HEK293 (cell line): ENCODE measurements around the gene RPL22.

ENCODE experiments used
- CTCF ChIA-PET: fragments of 350-600 bp; formaldehyde crosslinking; extraction: SDS; loops from one replicate; lab custom pipeline; 2021; ENCODE audit warnings: antibody characterized with exemption; lab: Yijun Ruan, JAX
- POLR2A ChIA-PET: fragments of 300-600 bp; formaldehyde crosslinking; extraction: SDS; loops from one replicate; lab custom pipeline; 2020; ENCODE audit warnings: antibody characterized with exemption, inconsistent platforms; lab: Yijun Ruan, JAX
- H3K27ac ChIP-seq: fragments of 200-500 bp; sonication (Bioruptor generic); 2 replicates; pipeline ENCODE4 v1.5.1; 2014; ENCODE audit warnings: low read depth, low read length, control low read depth, inconsistent platforms; ENCODE audit errors: extremely low read depth
- H3K36me3 ChIP-seq, 2 experiments: fragments of 200-500 bp in 1 of 2; sonication (Bioruptor generic) in 1 of 2; 1 replicate in 1 of 2; 2 replicates in 1 of 2; pipeline ENCODE4 v1.5.1; 2014 to 2017; ENCODE audit warnings: inconsistent platforms in 2 of 2, low read length in 2 of 2; ENCODE audit not compliant: control insufficient read depth in 2 of 2, insufficient read depth in 1 of 2
- H3K4me1 ChIP-seq: fragments of 200-500 bp; sonication (Bioruptor generic); 2 replicates; pipeline ENCODE4 v1.5.1; 2014; ENCODE audit warnings: mild to moderate bottlenecking, low read length, inconsistent platforms; ENCODE audit not compliant: control insufficient read depth, insufficient read depth
- H3K4me3 ChIP-seq: 2 replicates; pipeline ENCODE4 v1.5.1; 2011; ENCODE audit warnings: low read depth, mild to moderate bottlenecking, control low read depth, low read length, moderate library complexity
- H3K9me3 ChIP-seq: fragments of 200-500 bp; sonication (Bioruptor generic); 2 replicates; pipeline ENCODE4 v1.5.1; 2014; ENCODE audit warnings: low read depth, low read length, inconsistent platforms; ENCODE audit not compliant: control insufficient read depth, insufficient read depth
- BCL6B ChIP-seq: fragments of 450-650 bp; formaldehyde crosslinking; IDR thresholded peaks from 2 replicates; pipeline ENCODE4 v1.5.1; 2017; ENCODE audit warnings: missing biosample characterization, missing genetic modification characterization
- FEZF1 ChIP-seq: fragments of 450-650 bp; formaldehyde crosslinking; IDR thresholded peaks from 2 replicates; pipeline ENCODE4 v1.5.1; 2016; ENCODE audit warnings: missing biosample characterization, missing genetic modification characterization
- GLI4 ChIP-seq: fragments of 450-650 bp; formaldehyde crosslinking; IDR thresholded peaks from 2 replicates; pipeline ENCODE4 v1.5.1; 2016; ENCODE audit warnings: missing biosample characterization, missing genetic modification characterization
- HOXD13 ChIP-seq: sonication (generic); formaldehyde crosslinking; IDR thresholded peaks from 2 replicates; pipeline ENCODE4 v1.8.0; 2022; ENCODE audit warnings: missing genetic modification reagents, borderline replicate concordance
- PATZ1 ChIP-seq: fragments of 450-650 bp; formaldehyde crosslinking; IDR thresholded peaks from 2 replicates; pipeline ENCODE4 v1.5.1; 2016; ENCODE audit warnings: missing biosample characterization, missing genetic modification characterization
- PBX3 ChIP-seq: sonication (generic); formaldehyde crosslinking; IDR thresholded peaks from 2 replicates; pipeline ENCODE4 v1.8.1; 2022; ENCODE audit warnings: mild to moderate bottlenecking, moderate library complexity, missing genetic modification reagents
- YY1 ChIP-seq: fragments of 450-650 bp; formaldehyde crosslinking; IDR thresholded peaks from 2 replicates; pipeline ENCODE4 v1.5.1; 2018; ENCODE audit warnings: missing biosample characterization, missing genetic modification characterization
- YY2 ChIP-seq: fragments of 450-650 bp; formaldehyde crosslinking; IDR thresholded peaks from 2 replicates; pipeline ENCODE4 v1.5.1; 2016; ENCODE audit warnings: missing biosample characterization, missing genetic modification characterization
- ZBTB21 ChIP-seq: fragments of 450-650 bp; formaldehyde crosslinking; IDR thresholded peaks from 2 replicates; pipeline ENCODE4 v1.5.1; 2017; ENCODE audit warnings: missing biosample characterization, missing genetic modification characterization
- ZBTB44 ChIP-seq: fragments of 450-650 bp; IDR thresholded peaks from 2 replicates; pipeline ENCODE4 v1.5.1; 2018; ENCODE audit warnings: missing biosample characterization, mild to moderate bottlenecking, missing genetic modification characterization
- ZBTB8A ChIP-seq: fragments of 450-650 bp; formaldehyde crosslinking; IDR thresholded peaks from 2 replicates; pipeline ENCODE4 v1.5.1; 2016; ENCODE audit warnings: missing biosample characterization, missing genetic modification characterization
- ZFHX2 ChIP-seq: fragments of 450-650 bp; formaldehyde crosslinking; conservative IDR thresholded peaks from 2 replicates; pipeline ENCODE4 v1.5.1; 2016; ENCODE audit warnings: missing biosample characterization, missing genetic modification characterization
- ZFP3 ChIP-seq: fragments of 450-650 bp; formaldehyde crosslinking; IDR thresholded peaks from 2 replicates; pipeline ENCODE4 v1.5.1; 2016; ENCODE audit warnings: low read depth, missing biosample characterization, missing genetic modification characterization
- ZNF146 ChIP-seq: fragments of 450-650 bp; formaldehyde crosslinking; IDR thresholded peaks from 2 replicates; pipeline ENCODE4 v1.5.1; 2016; ENCODE audit warnings: missing biosample characterization, missing genetic modification characterization
- ZNF157 ChIP-seq: fragments of 450-650 bp; formaldehyde crosslinking; IDR thresholded peaks from 2 replicates; pipeline ENCODE4 v1.5.1; 2016; ENCODE audit warnings: missing biosample characterization, missing genetic modification characterization
- ZNF2 ChIP-seq: fragments of 450-650 bp; formaldehyde crosslinking; IDR thresholded peaks from 2 replicates; pipeline ENCODE4 v1.5.1; 2016; ENCODE audit warnings: missing biosample characterization, missing genetic modification characterization
- ZNF341 ChIP-seq: fragments of 450-650 bp; formaldehyde crosslinking; IDR thresholded peaks from 2 replicates; pipeline ENCODE4; 2016; ENCODE audit warnings: low read depth, missing biosample characterization, missing genetic modification characterization
- ZNF416 ChIP-seq: fragments of 450-650 bp; formaldehyde crosslinking; IDR thresholded peaks from 2 replicates; pipeline ENCODE4 v1.5.1; 2016; ENCODE audit warnings: missing biosample characterization, missing genetic modification characterization
- ZNF514 ChIP-seq: fragments of 450-650 bp; formaldehyde crosslinking; IDR thresholded peaks from 2 replicates; pipeline ENCODE4 v1.5.1; 2016; ENCODE audit warnings: missing biosample characterization, missing genetic modification characterization
- ZNF560 ChIP-seq: fragments of 450-650 bp; formaldehyde crosslinking; IDR thresholded peaks from 2 replicates; pipeline ENCODE4 v1.5.1; 2017; ENCODE audit warnings: missing biosample characterization, missing genetic modification characterization, borderline replicate concordance
- ZNF645 ChIP-seq: fragments of 450-650 bp; formaldehyde crosslinking; IDR thresholded peaks from 2 replicates; pipeline ENCODE4; 2016; ENCODE audit warnings: missing biosample characterization, missing genetic modification characterization
- ZNF658 ChIP-seq: fragments of 450-650 bp; formaldehyde crosslinking; IDR thresholded peaks from 2 replicates; pipeline ENCODE4; 2016; ENCODE audit warnings: missing biosample characterization, missing genetic modification characterization
- ZNF704 ChIP-seq: fragments of 450-650 bp; formaldehyde crosslinking; IDR thresholded peaks from 2 replicates; pipeline ENCODE4 v1.5.1; 2016; ENCODE audit warnings: missing biosample characterization, missing genetic modification characterization
- ZNF707 ChIP-seq: fragments of 450-650 bp; formaldehyde crosslinking; IDR thresholded peaks from 2 replicates; pipeline ENCODE4 v1.5.1; 2016; ENCODE audit warnings: missing biosample characterization, missing genetic modification characterization
- ZNF792 ChIP-seq: fragments of 450-650 bp; formaldehyde crosslinking; IDR thresholded peaks from 2 replicates; pipeline ENCODE4 v1.5.1; 2016; ENCODE audit warnings: missing biosample characterization, missing genetic modification characterization
- ZNF830 ChIP-seq: fragments of 450-650 bp; IDR thresholded peaks from 2 replicates; pipeline ENCODE4 v1.5.0; 2018; ENCODE audit warnings: missing biosample characterization, missing genetic modification characterization, low read depth, mild to moderate bottlenecking, moderate library complexity
- ZSCAN4 ChIP-seq: fragments of 450-650 bp; formaldehyde crosslinking; IDR thresholded peaks from 2 replicates; pipeline ENCODE4 v1.5.1; 2017; ENCODE audit warnings: missing biosample characterization, missing genetic modification characterization

RPL22 gene

GRCh38 chr1:6175411-6175828 is 24.0 kb downstream of the RPL22 start (continued):
- no peak for TF ChIP-seq ZSCAN4 (tag by site-specific recombination)
- TF ChIP-seq ZNF645 (tag by site-specific recombination), result no peak
- no peak for TF ChIP-seq ZNF704 (tag by site-specific recombination)
- TF ChIP-seq PBX3 (CRISPR knock-in tag), result no peak
- TF ChIP-seq ZNF830 (tag by site-specific recombination), result no peak
- no peak for TF ChIP-seq HOXD13 (CRISPR knock-in tag)
- TF ChIP-seq PATZ1 (tag by site-specific recombination), result no peak
- TF ChIP-seq ZNF341 (tag by site-specific recombination), result no peak
- no peak for TF ChIP-seq GLI4 (tag by site-specific recombination)
- TF ChIP-seq ZBTB21 (tag by site-specific recombination), result no peak
- no peak for TF ChIP-seq ZBTB44 (tag by site-specific recombination)
- no peak for TF ChIP-seq FEZF1
- TF ChIP-seq ZNF2 (tag by site-specific recombination), result no peak

GRCh38 chr1:6174621-6175410 is 24.6 kb downstream of the RPL22 start:
- CTCF ChIA-PET, result no interaction called here
- POLR2A ChIA-PET, result no interaction called here
- no peaks in the 10 kb centered on the region for H3K36me3 ChIP-seq
- H3K27ac ChIP-seq, result no peak overlapping the region
- H3K4me1 ChIP-seq, result no peaks in the 10 kb centered on the region
- H3K4me3 ChIP-seq, result no peak overlapping the region
- no peaks in the 10 kb centered on the region for H3K9me3 ChIP-seq
- 0 out of 2 replicates have a peak, but pooled peaks have one; percentile 1 for TF ChIP-seq ZFP3 (tag by site-specific recombination)
- TF ChIP-seq BCL6B (tag by site-specific recombination), result no peak
- 0 out of 2 replicates have a peak, but pooled peaks have one; percentile 3 for TF ChIP-seq ZNF707 (tag by site-specific recombination)
- peak; percentile 16; the same call in 1 of the 2 replicates for TF ChIP-seq YY2 (tag by site-specific recombination)
- TF ChIP-seq ZNF560 (tag by site-specific recombination), result no peak
- TF ChIP-seq ZBTB8A, result no peak
- TF ChIP-seq FEZF1, result no peak
- peak; percentile 79 for TF ChIP-seq ZFHX2 (tag by site-specific recombination)
- TF ChIP-seq ZNF514 (tag by site-specific recombination), result peak; percentile 4; the same call in 1 of the 2 replicates
- TF ChIP-seq ZNF658 (tag by site-specific recombination), result 0 out of 2 replicates have a peak, but pooled peaks have one; percentile 19
- TF ChIP-seq YY1 (tag by site-specific recombination), result no peak
- TF ChIP-seq ZNF416 (tag by site-specific recombination), result no peak
- no peak for TF ChIP-seq ZNF146 (tag by site-specific recombination)
- TF ChIP-seq ZNF157 (tag by site-specific recombination), result no peak; the same call in 1 of the 2 replicates
- no peak for TF ChIP-seq ZNF792 (tag by site-specific recombination)
